SH-SY5Y (cell line): Measurements from ENCODE around the gene CPLANE1.

Experiments
- GATA2 ChIP-seq: IDR thresholded peaks from 2 replicates; pipeline ENCODE4 v1.6.1; 2011; ENCODE audit warnings: mild to moderate bottlenecking, low read depth, low read length
- GATA3 ChIP-seq: IDR thresholded peaks from 2 replicates; pipeline ENCODE4 v1.6.1; 2011; ENCODE audit warnings: low read depth, mild to moderate bottlenecking, low read length, moderate library complexity

- TF ChIP-seq GATA2 (no peak), GATA3 (no peak)
These were observed 6.7 kb upstream of the CPLANE1 start for GRCh38 chr5:37255774-37256358.
